Keratinocyte (primary cell): ENCODE data around the gene RALGAPA2. TPM values are rescaled to one million over a fixed set of nuclear protein-coding genes. Genes with fewer than 3 reads are reported as not detected.

Experiments used
- DNase-seq: peaks from one replicate; pipeline ENCODE4 v3.0.0-alpha.2; 2011; ENCODE audit warnings: low read depth, missing footprints, low spot score
- FAIRE-seq: peaks from 2 replicates; lab custom pipeline; 2011; peaks lifted over from hg19 to GRCh38; lab: Jason Lieb, UNC
- H2AFZ ChIP-seq: 2 replicates; pipeline ENCODE4 v1.6.0; 2012; ENCODE audit warnings: low read length, control low read depth, inconsistent platforms; ENCODE audit not compliant: control insufficient read depth
- H3K27ac ChIP-seq: 2 replicates; pipeline ENCODE4 v1.5.1; 2011; ENCODE audit warnings: low read length; ENCODE audit not compliant: control insufficient read depth, insufficient read depth
- H3K27me3 ChIP-seq: 3 replicates; pipeline ENCODE4 v1.6.0; 2011; ENCODE audit warnings: low read length; ENCODE audit not compliant: control insufficient read depth, insufficient read depth; ENCODE audit errors: extremely low read depth
- H3K36me3 ChIP-seq, 2 experiments: 2 replicates in 1 of 2; 3 replicates in 1 of 2; pipeline ENCODE4 v1.5.1; 2011; ENCODE audit warnings: low read length in 2 of 2, mild to moderate bottlenecking in 1 of 2; ENCODE audit not compliant: control insufficient read depth in 2 of 2, insufficient read depth in 2 of 2; ENCODE audit errors: extremely low read depth in 1 of 2
- H3K4me1 ChIP-seq: 3 replicates; pipeline ENCODE4 v1.5.1; 2011; ENCODE audit warnings: low read length; ENCODE audit not compliant: control insufficient read depth, insufficient read depth; ENCODE audit errors: extremely low read depth
- H3K4me2 ChIP-seq: 3 replicates; pipeline ENCODE4 v1.6.0; 2011; ENCODE audit warnings: low read depth, low read length; ENCODE audit not compliant: control insufficient read depth, insufficient read depth; ENCODE audit errors: extremely low read depth
- H3K4me3 ChIP-seq, 3 experiments: fragments of 200-600 bp in 1 of 3; sonication (generic) in 1 of 3; 2 replicates in 2 of 3; 3 replicates in 1 of 3; pipeline ENCODE4 v1.5.1; 2011 to 2016; ENCODE audit warnings: low read length in 3 of 3, mild to moderate bottlenecking in 3 of 3, control low read depth in 2 of 3, inconsistent platforms in 1 of 3, low read depth in 1 of 3, mixed read lengths in 1 of 3, mixed run types in 1 of 3, moderate library complexity in 1 of 3; ENCODE audit not compliant: control insufficient read depth in 2 of 3, insufficient read depth in 2 of 3; ENCODE audit errors: extremely low read depth in 1 of 3
- H3K79me2 ChIP-seq: 2 replicates; pipeline ENCODE4 v1.6.0; 2012; ENCODE audit warnings: low read length; ENCODE audit not compliant: control insufficient read depth, insufficient read depth
- H3K9ac ChIP-seq: 3 replicates; pipeline ENCODE4 v1.6.0; 2011; ENCODE audit warnings: low read length; ENCODE audit not compliant: control insufficient read depth, insufficient read depth; ENCODE audit errors: extremely low read depth
- H3K9me1 ChIP-seq: 3 replicates; pipeline ENCODE4 v1.6.0; 2011; ENCODE audit warnings: low read length; ENCODE audit not compliant: control insufficient read depth, insufficient read depth; ENCODE audit errors: extremely low read depth
- H3K9me3 ChIP-seq: 2 replicates; pipeline ENCODE4 v1.5.1; 2012; ENCODE audit warnings: low read depth, low read length; ENCODE audit not compliant: control insufficient read depth
- H4K20me1 ChIP-seq: 3 replicates; pipeline ENCODE4 v1.6.0; 2011; ENCODE audit warnings: low read length; ENCODE audit not compliant: control insufficient read depth, insufficient read depth; ENCODE audit errors: extremely low read depth
- CTCF ChIP-seq, 3 experiments: IDR thresholded peaks in 1 of 3; conservative IDR thresholded peaks in 1 of 3; optimal IDR thresholded peaks in 1 of 3; 2 replicates in 2 of 3; 3 replicates in 1 of 3; pipeline versions ENCODE3 to v1.5.1; 2011; ENCODE audit warnings: low read length in 3 of 3, mild to moderate bottlenecking in 3 of 3, moderate library complexity in 2 of 3, control low read depth in 1 of 3, inconsistent platforms in 1 of 3; ENCODE audit not compliant: insufficient read depth in 2 of 3; ENCODE audit errors: extremely low read depth in 1 of 3
- EZH2 ChIP-seq: IDR thresholded peaks from one replicate; pipeline ENCODE4 v1.6.1; 2012; ENCODE audit warnings: inconsistent platforms, mild to moderate bottlenecking, low read length, moderate library complexity
- dilution Hi-C: fragments of 300-500 bp; cut with MboI; formaldehyde crosslinking; loops from one replicate; pipeline ENCODE4 v1.7.0; 2020; ENCODE audit warnings: low sequenced_read_pairs; ENCODE audit not compliant: extremely low pct_ligation_motif_present
- polyA plus RNA-seq, 5 experiments: library from polyadenylated mRNA; depleted of rRNA in 3 of 5; stranded (reverse) in 3 of 5; stranded (forward) in 1 of 5; unstranded in 1 of 5; fragments of >200 nt; gene quantifications; 1 replicate in 1 of 5; 2 replicates in 3 of 5; 3 replicates in 1 of 5; pipeline versions ENCODE4 v1.2.1 to v1.2.3, GENCODE V29; 2011 to 2012; ENCODE audit warnings: missing spikeins in 2 of 5, low read depth in 1 of 5, low replicate concordance in 1 of 5

Gene RALGAPA2
- polyA plus RNA-seq, 1 donor (not counting 4 experiments of a cell fraction or from before 2014, with no cell fraction given) = 3.2 TPM

- no peak for TF ChIP-seq CTCF (optimal IDR thresholded peaks at IDR 0.05 in 1 of 3, IDR thresholded peaks at IDR 0.05 in 1 of 3, conservative IDR thresholded peaks at IDR 0.05 in 1 of 3; ENCODE audit: extremely low read depth in 1 of 3, insufficient read depth in 2 of 3, low read length in 3 of 3)
- FAIRE-seq (no peak), DNase-seq (no peak)
- Histone ChIP-seq H3K27ac (no peak overlapping the region), H3K79me2 (no peaks in the 10 kb centered on the region), H3K9me1 (no peaks in the 10 kb centered on the region), H3K36me3 (no peaks in the 10 kb centered on the region), H4K20me1 (no peaks in the 10 kb centered on the region), H3K4me3 (no peak overlapping the region), H3K27me3 (peaks cover 13% of the 10 kb centered on the region), H3K4me2 (no peak overlapping the region), H3K9ac (no peak overlapping the region), H3K4me1 (peaks cover 5% of the 10 kb centered on the region), H2AFZ (no peak overlapping the region), H3K9me3 (no peaks in the 10 kb centered on the region)
- dilution Hi-C loops = no loop called here
Observed at GRCh38 chr20:20375862-20376261, 336.6 kb downstream of the RALGAPA2 start.

GRCh38 chr20:20373091-20373571 is 339.3 kb downstream of the RALGAPA2 start:
- DNase-seq = peak; percentile 26
- H3K4me1 ChIP-seq = peaks cover 5% of the 10 kb centered on the region
- FAIRE-seq = peak; percentile 81
- H2AFZ ChIP-seq = no peak overlapping the region
- no peaks in the 10 kb centered on the region for H3K9me1 ChIP-seq
- no peak overlapping the region for H3K9ac ChIP-seq
- H3K36me3 ChIP-seq = no peaks in the 10 kb centered on the region
- peak overlapping the region; percentile 12 for H3K4me2 ChIP-seq
- dilution Hi-C loops = no loop called here
- H3K27me3 ChIP-seq = peaks cover 38% of the 10 kb centered on the region
- H3K27ac ChIP-seq = no peak overlapping the region
- peak overlapping the region in 1 of 3 experiments; percentile 21 for H3K4me3 ChIP-seq
- H3K79me2 ChIP-seq = no peaks in the 10 kb centered on the region
- no peaks in the 10 kb centered on the region for H3K9me3 ChIP-seq
- no peaks in the 10 kb centered on the region for H4K20me1 ChIP-seq
- no peak for TF ChIP-seq CTCF (optimal IDR thresholded peaks at IDR 0.05 in 1 of 3, IDR thresholded peaks at IDR 0.05 in 1 of 3, conservative IDR thresholded peaks at IDR 0.05 in 1 of 3; ENCODE audit: extremely low read depth in 1 of 3, insufficient read depth in 2 of 3, low read length in 3 of 3)
- no peak for TF ChIP-seq EZH2
